Right atrium auricular region (tissue), 2 donors: ENCODE measurements around the gene APOBEC3H. TPM values are rescaled to one million over a fixed set of nuclear protein-coding genes. Genes with fewer than 3 reads are reported as not detected.
"Not testable (repeated sequence)": the region's sequence is repeated elsewhere in the genome, so short reads cannot be mapped to it uniquely, and the experiment has no call there.

Experiments used
- DNase-seq: peaks from one replicate; pipeline ENCODE4 v3.0.0-alpha.2; 2019; ENCODE audit warnings: low spot score
- H3K27ac ChIP-seq, 2 donors: fragments of 200-600 bp; sonication (generic); 1 replicate in 1 of 2; 2 replicates in 1 of 2; pipeline ENCODE4 v1.5.1; 2016 to 2019
- H3K27me3 ChIP-seq, 2 donors: fragments of 200-600 bp; sonication (generic); one replicate each; pipeline versions ENCODE4 v1.5.1 to v1.6.0; 2017 to 2019
- H3K36me3 ChIP-seq: fragments of 200-600 bp; sonication (generic); one replicate; pipeline ENCODE4 v1.5.1; 2016
- H3K4me1 ChIP-seq, 2 donors: fragments of 200-600 bp; sonication (generic); one replicate each; pipeline versions ENCODE4 v1.5.1 to v1.6.0; 2017 to 2019
- H3K4me3 ChIP-seq, 2 donors: fragments of 200-600 bp; sonication (generic); 1 replicate in 1 of 2; 2 replicates in 1 of 2; pipeline ENCODE4 v1.5.1; 2017 to 2019; ENCODE audit warnings: mild to moderate bottlenecking in 1 of 2, moderate library complexity in 1 of 2
- H3K9me3 ChIP-seq, 2 donors: fragments of 200-600 bp; sonication (generic); one replicate each; pipeline ENCODE4 v1.5.1; 2019
- CTCF ChIP-seq, 2 donors: fragments of 200-600 bp; sonication (generic); IDR thresholded peaks; one replicate each; pipeline ENCODE4 v1.5.1; 2019; ENCODE audit warnings: antibody characterized with exemption in 2 of 2
- total RNA-seq, 2 donors: library from RNA; depleted of rRNA; stranded (reverse); fragments of >200 nt; gene quantifications; one replicate each; pipeline ENCODE4 v1.1.0, GENCODE V29; 2016

Gene APOBEC3H
- total RNA-seq = 1 to 10 TPM in 1 of 2 donors, not detected in 1; 1.3 TPM

GRCh38 chr22:39097098-39098020 lies at the start of gene APOBEC3H:
Gene APOBEC3H, plus strand, starts transcription at chr22:39097244. Its CDS starts 3,035 bp downstream, at chr22:39100279.
- no peak for DNase-seq
- Histone ChIP-seq H3K4me1 (peaks cover 0 to 9% of the 10 kb centered on the region in 2 donors), H3K9me3 (no peaks in the 10 kb centered on the region), H3K4me3 (no peak within 1 kb of the TSS), H3K27ac (peak within 1 kb of the TSS in 1 of 2 donors; percentile 14), H3K36me3 (no peaks in the 10 kb centered on the region), H3K27me3 (no peaks in the 10 kb centered on the region)
- no peak for TF ChIP-seq CTCF (IDR thresholded peaks at IDR 0.05)

GRCh38 chr22:39049486-39049885 lies 47.6 kb upstream of the APOBEC3H start:
- not testable (repeated sequence) for H3K27ac ChIP-seq, H3K4me3 ChIP-seq, DNase-seq, H3K4me1 ChIP-seq, H3K27me3 ChIP-seq, H3K36me3 ChIP-seq, H3K9me3 ChIP-seq

GRCh38 chr22:39051844-39052495 lies 45.1 kb upstream of the APOBEC3H start:
- DNase-seq, H3K4me1 ChIP-seq, H3K27me3 ChIP-seq, H3K4me3 ChIP-seq, H3K36me3 ChIP-seq, H3K9me3 ChIP-seq, H3K27ac ChIP-seq: not testable (repeated sequence)

GRCh38 chr22:39055658-39056057 lies 41.4 kb upstream of the APOBEC3H start:
- no peak overlapping the region for H3K27ac ChIP-seq
- no peaks in the 10 kb centered on the region for H3K36me3 ChIP-seq
- DNase-seq = no peak
- H3K4me3 ChIP-seq = no peak overlapping the region
- no peaks in the 10 kb centered on the region for H3K4me1 ChIP-seq
- no peaks in the 10 kb centered on the region for H3K9me3 ChIP-seq
- no peak for TF ChIP-seq CTCF (IDR thresholded peaks at IDR 0.05)
- H3K27me3 ChIP-seq = no peaks in the 10 kb centered on the region

- H3K4me1 ChIP-seq, H3K4me3 ChIP-seq, H3K27ac ChIP-seq, H3K9me3 ChIP-seq, H3K36me3 ChIP-seq, H3K27me3 ChIP-seq, DNase-seq: not testable (repeated sequence)
These were observed 35.8 kb upstream of the APOBEC3H start for GRCh38 chr22:39061290-39061689.

GRCh38 chr22:39061951-39062350 lies 35.1 kb upstream of the APOBEC3H start:
- H3K27me3 ChIP-seq, H3K9me3 ChIP-seq, DNase-seq, H3K27ac ChIP-seq, H3K4me3 ChIP-seq, H3K4me1 ChIP-seq, H3K36me3 ChIP-seq: not testable (repeated sequence)

- DNase-seq, H3K27me3 ChIP-seq, H3K4me1 ChIP-seq, H3K27ac ChIP-seq, H3K36me3 ChIP-seq, H3K9me3 ChIP-seq, H3K4me3 ChIP-seq: not testable (repeated sequence)
These were observed 33.1 kb upstream of the APOBEC3H start for GRCh38 chr22:39063904-39064303.

- not testable (repeated sequence) for H3K27me3 ChIP-seq, H3K4me3 ChIP-seq, H3K36me3 ChIP-seq, DNase-seq, H3K9me3 ChIP-seq, H3K27ac ChIP-seq, H3K4me1 ChIP-seq
These were observed 30.4 kb upstream of the APOBEC3H start for GRCh38 chr22:39066442-39067276.
